K562 (cell line): Measurements from ENCODE around the gene ERVW-1. TPM values are rescaled to one million over a fixed set of nuclear protein-coding genes. Genes with fewer than 3 reads are reported as not detected.

ENCODE experiments used
- CBX8 ChIP-seq: fragments of 200-600 bp; sonication (generic); IDR thresholded peaks from 2 replicates; pipeline ENCODE4 v1.6.1; 2012; ENCODE audit warnings: borderline replicate concordance, mixed run types, low read depth, mild to moderate bottlenecking, moderate library complexity, mixed read lengths, low read length, control low read depth, inconsistent platforms; ENCODE audit not compliant: poor library complexity, severe bottlenecking; ENCODE audit errors: extremely low read depth
- COPS2 ChIP-seq: fragments of 450-650 bp; conservative IDR thresholded peaks from 2 replicates; pipeline ENCODE4 v1.6.1; 2016; ENCODE audit warnings: mild to moderate bottlenecking, moderate library complexity
- RBM14 ChIP-seq: fragments of 200-400 bp; formaldehyde crosslinking; IDR thresholded peaks from 2 replicates; pipeline ENCODE4 v1.6.1; 2018; ENCODE audit warnings: low read depth, mild to moderate bottlenecking, low read length, moderate library complexity, borderline replicate concordance; ENCODE audit not compliant: insufficient read depth
- TAF7 ChIP-seq: fragments of 450-650 bp; IDR thresholded peaks from 2 replicates; pipeline ENCODE4 v1.6.1; 2016; ENCODE audit warnings: missing genetic modification characterization, missing compliant biosample characterization
- ZNF699 ChIP-seq: fragments of 250-450 bp; sonication (Bioruptor Pico); IDR thresholded peaks from 2 replicates; pipeline ENCODE4 v1.8.0; 2021; ENCODE audit warnings: mild to moderate bottlenecking, moderate library complexity; ENCODE audit not compliant: insufficient replicate concordance
- polyA plus RNA-seq, 8 experiments: library from polyadenylated mRNA; depleted of rRNA in 4 of 8; stranded (reverse) in 5 of 8; unstranded in 3 of 8; fragments of >200 nt; fragmentation: Nextera tagmentation in 2 of 8; fragmentation: Illumina TruSeq in 1 of 8; extraction: Ambion mirVana in 2 of 8; extraction: Trizol in 1 of 8; gene quantifications; 2 replicates each; pipeline versions ENCODE4 v1.2.1 to v1.2.3, GENCODE V29; 2011 to 2014; ENCODE audit warnings: inconsistent platforms in 1 of 8, missing spikeins in 1 of 8
- total RNA-seq, 7 experiments: library from RNA; depleted of rRNA in 6 of 7; stranded (reverse); fragments of >200 nt in 6 of 7; fragmentation: Illumina TruSeq in 2 of 7; extraction: Trizol in 2 of 7; gene quantifications; 2 replicates each; pipeline versions ENCODE4 v1.2.1 to v1.2.3, GENCODE V29; 2011 to 2021; ENCODE audit warnings: low replicate concordance in 1 of 7
- TF ChIP-seq, protein P1 (sequence below): sonication (generic); formaldehyde crosslinking; IDR thresholded peaks from 2 replicates; pipeline ENCODE4 v1.8.1; 2023; ENCODE audit warnings: missing genetic modification reagents, mild to moderate bottlenecking, borderline replicate concordance
- TF ChIP-seq, protein P2 (sequence below): fragments of 450-650 bp; conservative IDR thresholded peaks from 2 replicates; pipeline ENCODE4 v1.6.1; 2016; ENCODE audit warnings: missing genetic modification characterization, low read depth, mild to moderate bottlenecking, control low read depth, missing compliant biosample characterization
- TF ChIP-seq, protein P3 (sequence below): sonication (generic); formaldehyde crosslinking; IDR thresholded peaks from 2 replicates; pipeline ENCODE4 v1.8.1; 2023; ENCODE audit warnings: mild to moderate bottlenecking, missing genetic modification reagents, moderate library complexity

Gene ERVW-1
- total and polyA plus RNA-seq, 9 of the 15 experiments (the other 6 are each of a cell fraction or from before 2014, with no cell fraction given), result not detected

DNA sequence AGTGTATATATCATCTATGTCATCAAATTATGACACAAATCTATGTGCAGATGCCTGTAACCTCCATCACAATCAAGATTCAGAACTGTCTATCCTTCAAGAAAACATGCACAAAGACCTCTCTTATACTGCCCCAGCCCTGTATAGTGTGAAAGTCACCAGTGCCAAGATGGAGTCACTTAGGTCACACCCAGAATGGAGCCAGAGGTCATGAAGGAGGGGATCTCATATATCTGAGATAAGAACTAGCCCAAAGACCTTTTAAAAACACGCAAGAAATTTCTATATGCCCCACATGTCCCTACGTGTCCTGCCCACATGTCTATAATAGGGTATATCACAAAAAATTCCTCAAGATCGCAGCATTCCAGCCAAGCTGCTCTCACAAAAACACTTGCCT lies 50.6 kb downstream of the ERVW-1 start (continued):
- TF ChIP-seq CBX8, result no peak
- TF ChIP-seq RBM14, result no peak
- TF ChIP-seq, protein P1, sequence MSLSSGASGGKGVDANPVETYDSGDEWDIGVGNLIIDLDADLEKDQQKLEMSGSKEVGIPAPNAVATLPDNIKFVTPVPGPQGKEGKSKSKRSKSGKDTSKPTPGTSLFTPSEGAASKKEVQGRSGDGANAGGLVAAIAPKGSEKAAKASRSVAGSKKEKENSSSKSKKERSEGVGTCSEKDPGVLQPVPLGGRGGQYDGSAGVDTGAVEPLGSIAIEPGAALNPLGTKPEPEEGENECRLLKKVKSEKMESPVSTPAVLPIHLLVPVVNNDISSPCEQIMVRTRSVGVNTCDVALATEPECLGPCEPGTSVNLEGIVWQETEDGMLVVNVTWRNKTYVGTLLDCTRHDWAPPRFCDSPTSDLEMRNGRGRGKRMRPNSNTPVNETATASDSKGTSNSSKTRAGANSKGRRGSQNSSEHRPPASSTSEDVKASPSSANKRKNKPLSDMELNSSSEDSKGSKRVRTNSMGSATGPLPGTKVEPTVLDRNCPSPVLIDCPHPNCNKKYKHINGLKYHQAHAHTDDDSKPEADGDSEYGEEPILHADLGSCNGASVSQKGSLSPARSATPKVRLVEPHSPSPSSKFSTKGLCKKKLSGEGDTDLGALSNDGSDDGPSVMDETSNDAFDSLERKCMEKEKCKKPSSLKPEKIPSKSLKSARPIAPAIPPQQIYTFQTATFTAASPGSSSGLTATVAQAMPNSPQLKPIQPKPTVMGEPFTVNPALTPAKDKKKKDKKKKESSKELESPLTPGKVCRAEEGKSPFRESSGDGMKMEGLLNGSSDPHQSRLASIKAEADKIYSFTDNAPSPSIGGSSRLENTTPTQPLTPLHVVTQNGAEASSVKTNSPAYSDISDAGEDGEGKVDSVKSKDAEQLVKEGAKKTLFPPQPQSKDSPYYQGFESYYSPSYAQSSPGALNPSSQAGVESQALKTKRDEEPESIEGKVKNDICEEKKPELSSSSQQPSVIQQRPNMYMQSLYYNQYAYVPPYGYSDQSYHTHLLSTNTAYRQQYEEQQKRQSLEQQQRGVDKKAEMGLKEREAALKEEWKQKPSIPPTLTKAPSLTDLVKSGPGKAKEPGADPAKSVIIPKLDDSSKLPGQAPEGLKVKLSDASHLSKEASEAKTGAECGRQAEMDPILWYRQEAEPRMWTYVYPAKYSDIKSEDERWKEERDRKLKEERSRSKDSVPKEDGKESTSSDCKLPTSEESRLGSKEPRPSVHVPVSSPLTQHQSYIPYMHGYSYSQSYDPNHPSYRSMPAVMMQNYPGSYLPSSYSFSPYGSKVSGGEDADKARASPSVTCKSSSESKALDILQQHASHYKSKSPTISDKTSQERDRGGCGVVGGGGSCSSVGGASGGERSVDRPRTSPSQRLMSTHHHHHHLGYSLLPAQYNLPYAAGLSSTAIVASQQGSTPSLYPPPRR, result no peak
- TF ChIP-seq, protein P2, sequence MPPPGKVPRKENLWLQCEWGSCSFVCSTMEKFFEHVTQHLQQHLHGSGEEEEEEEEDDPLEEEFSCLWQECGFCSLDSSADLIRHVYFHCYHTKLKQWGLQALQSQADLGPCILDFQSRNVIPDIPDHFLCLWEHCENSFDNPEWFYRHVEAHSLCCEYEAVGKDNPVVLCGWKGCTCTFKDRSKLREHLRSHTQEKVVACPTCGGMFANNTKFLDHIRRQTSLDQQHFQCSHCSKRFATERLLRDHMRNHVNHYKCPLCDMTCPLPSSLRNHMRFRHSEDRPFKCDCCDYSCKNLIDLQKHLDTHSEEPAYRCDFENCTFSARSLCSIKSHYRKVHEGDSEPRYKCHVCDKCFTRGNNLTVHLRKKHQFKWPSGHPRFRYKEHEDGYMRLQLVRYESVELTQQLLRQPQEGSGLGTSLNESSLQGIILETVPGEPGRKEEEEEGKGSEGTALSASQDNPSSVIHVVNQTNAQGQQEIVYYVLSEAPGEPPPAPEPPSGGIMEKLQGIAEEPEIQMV (tag), result peak; percentile 60; the same call in 1 of the 2 replicates
- no peak for TF ChIP-seq ZNF699 (CRISPR knock-in tag)
- TF ChIP-seq COPS2, result no peak
- TF ChIP-seq, protein P3, sequence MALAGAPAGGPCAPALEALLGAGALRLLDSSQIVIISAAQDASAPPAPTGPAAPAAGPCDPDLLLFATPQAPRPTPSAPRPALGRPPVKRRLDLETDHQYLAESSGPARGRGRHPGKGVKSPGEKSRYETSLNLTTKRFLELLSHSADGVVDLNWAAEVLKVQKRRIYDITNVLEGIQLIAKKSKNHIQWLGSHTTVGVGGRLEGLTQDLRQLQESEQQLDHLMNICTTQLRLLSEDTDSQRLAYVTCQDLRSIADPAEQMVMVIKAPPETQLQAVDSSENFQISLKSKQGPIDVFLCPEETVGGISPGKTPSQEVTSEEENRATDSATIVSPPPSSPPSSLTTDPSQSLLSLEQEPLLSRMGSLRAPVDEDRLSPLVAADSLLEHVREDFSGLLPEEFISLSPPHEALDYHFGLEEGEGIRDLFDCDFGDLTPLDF (CRISPR knock-in tag), result no peak
- 0 out of 2 replicates have a peak, but pooled peaks have one; percentile 18 for TF ChIP-seq TAF7 (tag)
